ENCODE data around the gene IMPG2. TPM values are rescaled to one million over a fixed set of nuclear protein-coding genes. Genes with fewer than 3 reads are reported as not detected.

Gene IMPG2
- total and polyA plus RNA-seq, 4 donors: 0.01 to 0.37 (median 0.25) TPM; not detected in 1

DNA sequence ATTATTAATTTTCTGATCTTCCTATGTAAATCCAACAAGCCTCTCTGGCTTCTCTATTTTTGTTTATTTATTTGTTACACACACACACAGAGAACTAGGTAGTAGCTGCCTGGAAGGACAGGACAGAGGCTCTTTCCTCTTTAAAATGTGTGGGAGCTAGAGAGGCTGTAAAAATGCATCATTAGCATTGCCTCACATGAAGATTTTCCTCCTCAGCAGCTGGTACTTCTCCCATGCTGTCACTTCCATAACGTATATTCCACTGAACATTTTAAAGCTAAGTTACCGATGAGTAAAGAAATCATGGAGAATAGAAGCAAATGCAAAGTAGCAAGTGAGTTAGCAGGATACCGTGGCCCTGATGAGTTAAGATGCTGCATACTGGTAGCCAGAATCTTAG is 63.9 kb downstream of the IMPG2 start:
- DNase-seq (ENCODE audit: low spot score): no peak
- H3K9me3 ChIP-seq (ENCODE audit: control insufficient read depth in 4 of 4, low read length in 3 of 4): no peaks in the 10 kb centered on the region
- no peak overlapping the region for H3K27ac ChIP-seq (ENCODE audit: low read depth in 1 of 2, low read length in 2 of 2)
- no peaks in the 10 kb centered on the region for H3K36me3 ChIP-seq (ENCODE audit: control insufficient read depth in 4 of 4, insufficient read depth in 3 of 4, low read depth in 1 of 4, low read length in 3 of 4)
- no peaks in the 10 kb centered on the region for H3K4me1 ChIP-seq (ENCODE audit: control insufficient read depth in 4 of 4, insufficient read depth in 4 of 4, low read length in 3 of 4)
- no peak overlapping the region for H3K4me3 ChIP-seq (ENCODE audit: low read depth in 1 of 3, low read length in 3 of 3)
- TF ChIP-seq YY1 (IDR thresholded peaks at IDR 0.05): no peak
- no peak for TF ChIP-seq MAX (IDR thresholded peaks at IDR 0.05)
- no peak for TF ChIP-seq NR2F2 (IDR thresholded peaks at IDR 0.05)
- TF ChIP-seq FOXA1 (IDR thresholded peaks at IDR 0.05): no peak
- TF ChIP-seq HNF4G (IDR thresholded peaks at IDR 0.05): no peak
- no peak for TF ChIP-seq JUND (IDR thresholded peaks at IDR 0.05)
- no peak for TF ChIP-seq RXRA (IDR thresholded peaks at IDR 0.05)
- no peak for TF ChIP-seq RAD21 (IDR thresholded peaks at IDR 0.05)
- TF ChIP-seq, protein P1, sequence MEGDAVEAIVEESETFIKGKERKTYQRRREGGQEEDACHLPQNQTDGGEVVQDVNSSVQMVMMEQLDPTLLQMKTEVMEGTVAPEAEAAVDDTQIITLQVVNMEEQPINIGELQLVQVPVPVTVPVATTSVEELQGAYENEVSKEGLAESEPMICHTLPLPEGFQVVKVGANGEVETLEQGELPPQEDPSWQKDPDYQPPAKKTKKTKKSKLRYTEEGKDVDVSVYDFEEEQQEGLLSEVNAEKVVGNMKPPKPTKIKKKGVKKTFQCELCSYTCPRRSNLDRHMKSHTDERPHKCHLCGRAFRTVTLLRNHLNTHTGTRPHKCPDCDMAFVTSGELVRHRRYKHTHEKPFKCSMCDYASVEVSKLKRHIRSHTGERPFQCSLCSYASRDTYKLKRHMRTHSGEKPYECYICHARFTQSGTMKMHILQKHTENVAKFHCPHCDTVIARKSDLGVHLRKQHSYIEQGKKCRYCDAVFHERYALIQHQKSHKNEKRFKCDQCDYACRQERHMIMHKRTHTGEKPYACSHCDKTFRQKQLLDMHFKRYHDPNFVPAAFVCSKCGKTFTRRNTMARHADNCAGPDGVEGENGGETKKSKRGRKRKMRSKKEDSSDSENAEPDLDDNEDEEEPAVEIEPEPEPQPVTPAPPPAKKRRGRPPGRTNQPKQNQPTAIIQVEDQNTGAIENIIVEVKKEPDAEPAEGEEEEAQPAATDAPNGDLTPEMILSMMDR (IDR thresholded peaks at IDR 0.05; ENCODE audit: low read depth, low read length, missing input control): no peak
- no peak for TF ChIP-seq FOXA2 (IDR thresholded peaks at IDR 0.05)
- no peak for TF ChIP-seq HNF4A (conservative IDR thresholded peaks at IDR 0.05)
- TF ChIP-seq REST (IDR thresholded peaks at IDR 0.05): no peak
- no peak for TF ChIP-seq TAF1 (conservative IDR thresholded peaks at IDR 0.05)
- TF ChIP-seq SP1 (IDR thresholded peaks at IDR 0.05): no peak
- TF ChIP-seq, protein P2, sequence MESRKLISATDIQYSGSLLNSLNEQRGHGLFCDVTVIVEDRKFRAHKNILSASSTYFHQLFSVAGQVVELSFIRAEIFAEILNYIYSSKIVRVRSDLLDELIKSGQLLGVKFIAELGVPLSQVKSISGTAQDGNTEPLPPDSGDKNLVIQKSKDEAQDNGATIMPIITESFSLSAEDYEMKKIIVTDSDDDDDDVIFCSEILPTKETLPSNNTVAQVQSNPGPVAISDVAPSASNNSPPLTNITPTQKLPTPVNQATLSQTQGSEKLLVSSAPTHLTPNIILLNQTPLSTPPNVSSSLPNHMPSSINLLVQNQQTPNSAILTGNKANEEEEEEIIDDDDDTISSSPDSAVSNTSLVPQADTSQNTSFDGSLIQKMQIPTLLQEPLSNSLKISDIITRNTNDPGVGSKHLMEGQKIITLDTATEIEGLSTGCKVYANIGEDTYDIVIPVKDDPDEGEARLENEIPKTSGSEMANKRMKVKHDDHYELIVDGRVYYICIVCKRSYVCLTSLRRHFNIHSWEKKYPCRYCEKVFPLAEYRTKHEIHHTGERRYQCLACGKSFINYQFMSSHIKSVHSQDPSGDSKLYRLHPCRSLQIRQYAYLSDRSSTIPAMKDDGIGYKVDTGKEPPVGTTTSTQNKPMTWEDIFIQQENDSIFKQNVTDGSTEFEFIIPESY (IDR thresholded peaks at IDR 0.05): no peak
- TF ChIP-seq GABPA (IDR thresholded peaks at IDR 0.05 in 1 of 2, conservative IDR thresholded peaks at IDR 0.05 in 1 of 2): no peak
- TF ChIP-seq EGR1 (IDR thresholded peaks at IDR 0.05; ENCODE audit: low read depth in 2 of 2): no peak
- no peak for TF ChIP-seq ATF3 (IDR thresholded peaks at IDR 0.05)
- H3K27me3 ChIP-seq (ENCODE audit: control insufficient read depth in 4 of 4, insufficient read depth in 4 of 4, low read length in 3 of 4): no peaks in the 10 kb centered on the region
- no peak overlapping the region for H3K9ac ChIP-seq (ENCODE audit: low read depth in 1 of 2, low read length in 2 of 2)
- WGBS: 91% methylated on average over 3 of the region's 3 CpGs

All from liver (tissue), 9 donors.